ENCODE data around the gene CXCL14. TPM values are rescaled to one million over a fixed set of nuclear protein-coding genes. Genes with fewer than 3 reads are reported as not detected.

Gene CXCL14
- total and polyA plus RNA-seq, 2 experiments from 2014 or later = 0.88 to 1.3 TPM

GRCh38 chr5:135596788-135597187, 18.0 kb upstream of the CXCL14 start:
- DNase-seq = no peak
- Histone ChIP-seq H3F3A (ENCODE audit: insufficient read depth) (no peaks in the 10 kb centered on the region), H2AFZ (no peak overlapping the region), H3K27me3 (replicated peaks; ENCODE audit: insufficient read depth) (peaks cover 4% of the 10 kb centered on the region; the same call in 1 of the 2 replicates), H3K9me3 (ENCODE audit: low read depth) (no peaks in the 10 kb centered on the region), H3K4me3 (no peak overlapping the region), H3K36me3 (ENCODE audit: low read depth) (no peaks in the 10 kb centered on the region), H3K9me2 (ENCODE audit: insufficient read depth) (no peaks in the 10 kb centered on the region), H3K4me1 (ENCODE audit: insufficient read depth) (no peaks in the 10 kb centered on the region), H3K79me2 (ENCODE audit: insufficient read depth) (no peaks in the 10 kb centered on the region), H3K4me2 (ENCODE audit: unreplicated experiment) (no peak overlapping the region), H3K27ac (no peak overlapping the region), H3K9ac (no peak overlapping the region), H4K20me1 (ENCODE audit: insufficient read depth) (no peaks in the 10 kb centered on the region)
- no peak for TF ChIP-seq EZH2 (IDR thresholded peaks at IDR 0.05; ENCODE audit: insufficient read depth, poor library complexity, severe bottlenecking)
- TF ChIP-seq EZH2phosphoT487 (IDR thresholded peaks at IDR 0.05; ENCODE audit: insufficient read depth, low read depth) = no peak
- WGBS, 2 experiments (ENCODE audit: low coverage in 1 of 2, low lambda C conversion rate in 2 of 2, missing lambda C conversion rate in 2 of 2) = 65 to 79% methylated on average over 3 of the region's 3 CpGs
- in situ Hi-C loops (cut with MboI) = no loop called here

GRCh38 chr5:135596157-135596763, 17.5 kb upstream of the CXCL14 start:
- Histone ChIP-seq H3K9me2 (ENCODE audit: insufficient read depth) (no peaks in the 10 kb centered on the region), H3K4me1 (ENCODE audit: insufficient read depth) (no peaks in the 10 kb centered on the region), H3K4me2 (ENCODE audit: unreplicated experiment) (no peak overlapping the region), H3K9me3 (ENCODE audit: low read depth) (no peaks in the 10 kb centered on the region), H3F3A (ENCODE audit: insufficient read depth) (no peaks in the 10 kb centered on the region), H3K27ac (no peak overlapping the region), H3K79me2 (ENCODE audit: insufficient read depth) (no peaks in the 10 kb centered on the region), H3K4me3 (no peak overlapping the region), H2AFZ (no peak overlapping the region), H4K20me1 (ENCODE audit: insufficient read depth) (no peaks in the 10 kb centered on the region), H3K27me3 (replicated peaks; ENCODE audit: insufficient read depth) (peaks cover 4% of the 10 kb centered on the region; the same call in 1 of the 2 replicates), H3K9ac (no peak overlapping the region), H3K36me3 (ENCODE audit: low read depth) (no peaks in the 10 kb centered on the region)
- WGBS, 2 experiments (ENCODE audit: low coverage in 1 of 2, low lambda C conversion rate in 2 of 2, missing lambda C conversion rate in 2 of 2) = 60 to 64% methylated on average over 5 of the region's 5 CpGs
- DNase-seq = no peak
- in situ Hi-C loops (cut with MboI) = no loop called here
- no peak for TF ChIP-seq EZH2 (IDR thresholded peaks at IDR 0.05; ENCODE audit: insufficient read depth, poor library complexity, severe bottlenecking)
- no peak for TF ChIP-seq EZH2phosphoT487 (IDR thresholded peaks at IDR 0.05; ENCODE audit: insufficient read depth, low read depth)

DNA sequence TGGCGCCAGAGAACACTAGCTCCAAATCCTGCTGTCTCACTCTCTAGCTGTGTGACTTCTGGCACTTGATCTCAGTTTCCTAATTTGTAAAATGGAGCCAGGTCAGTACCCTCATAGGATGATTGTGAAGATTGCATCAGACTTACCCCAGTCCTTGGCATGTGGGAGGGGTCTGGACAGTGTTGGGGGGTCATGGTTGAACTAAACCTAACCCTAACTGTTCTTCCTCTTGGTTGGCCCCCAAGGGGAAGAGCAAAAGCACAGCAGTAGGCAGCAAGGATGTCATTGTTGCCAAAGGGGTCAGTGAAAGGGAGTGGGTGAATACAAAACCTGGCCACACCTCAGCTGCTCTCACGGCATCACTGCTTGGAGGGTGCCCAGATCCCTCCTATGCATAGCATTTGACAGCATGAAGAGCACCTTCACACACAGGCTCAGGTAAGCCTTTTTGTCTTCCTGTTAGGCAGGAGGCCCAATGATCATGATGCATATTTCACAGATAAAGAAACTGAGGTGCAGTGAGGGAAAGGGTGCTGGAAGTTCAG, 15.7 kb upstream of the CXCL14 start:
- H3F3A ChIP-seq (ENCODE audit: insufficient read depth) = no peaks in the 10 kb centered on the region
- no peaks in the 10 kb centered on the region for H3K9me2 ChIP-seq (ENCODE audit: insufficient read depth)
- H3K9ac ChIP-seq = no peak overlapping the region
- no peaks in the 10 kb centered on the region for H3K79me2 ChIP-seq (ENCODE audit: insufficient read depth)
- no peaks in the 10 kb centered on the region for H3K27me3 ChIP-seq (replicated peaks; ENCODE audit: insufficient read depth)
- H2AFZ ChIP-seq = no peak overlapping the region
- H3K4me1 ChIP-seq (ENCODE audit: insufficient read depth) = no peaks in the 10 kb centered on the region
- no peaks in the 10 kb centered on the region for H4K20me1 ChIP-seq (ENCODE audit: insufficient read depth)
- no peak overlapping the region for H3K27ac ChIP-seq
- in situ Hi-C loops (cut with MboI) = no loop called here
- no peaks in the 10 kb centered on the region for H3K36me3 ChIP-seq (ENCODE audit: low read depth)
- WGBS, 2 experiments (ENCODE audit: low coverage in 1 of 2, low lambda C conversion rate in 2 of 2, missing lambda C conversion rate in 2 of 2) = 44 to 46% methylated on average over 2 of the region's 2 CpGs
- H3K4me2 ChIP-seq (ENCODE audit: unreplicated experiment) = no peak overlapping the region
- H3K9me3 ChIP-seq (ENCODE audit: low read depth) = no peaks in the 10 kb centered on the region
- H3K4me3 ChIP-seq = no peak overlapping the region
- DNase-seq = no peak
- TF ChIP-seq EZH2phosphoT487 (IDR thresholded peaks at IDR 0.05; ENCODE audit: insufficient read depth, low read depth) = no peak
- no peak for TF ChIP-seq EZH2 (IDR thresholded peaks at IDR 0.05; ENCODE audit: insufficient read depth, poor library complexity, severe bottlenecking)

GRCh38 chr5:135593886-135594285, 15.1 kb upstream of the CXCL14 start:
- no peaks in the 10 kb centered on the region for H3K36me3 ChIP-seq (ENCODE audit: low read depth)
- H2AFZ ChIP-seq = no peak overlapping the region
- no peaks in the 10 kb centered on the region for H3K9me2 ChIP-seq (ENCODE audit: insufficient read depth)
- no peak for DNase-seq
- H3K27me3 ChIP-seq (replicated peaks; ENCODE audit: insufficient read depth) = peaks cover 3% of the 10 kb centered on the region; the same call in 1 of the 2 replicates
- TF ChIP-seq EZH2 (IDR thresholded peaks at IDR 0.05; ENCODE audit: insufficient read depth, poor library complexity, severe bottlenecking) (no peak), EZH2phosphoT487 (IDR thresholded peaks at IDR 0.05; ENCODE audit: insufficient read depth, low read depth) (no peak)
- H3F3A ChIP-seq (ENCODE audit: insufficient read depth) = no peaks in the 10 kb centered on the region
- no peaks in the 10 kb centered on the region for H4K20me1 ChIP-seq (ENCODE audit: insufficient read depth)
- in situ Hi-C loops (cut with MboI) = no loop called here
- no peak overlapping the region for H3K4me3 ChIP-seq
- no peaks in the 10 kb centered on the region for H3K79me2 ChIP-seq (ENCODE audit: insufficient read depth)
- no peak overlapping the region for H3K4me2 ChIP-seq (ENCODE audit: unreplicated experiment)
- H3K9me3 ChIP-seq (ENCODE audit: low read depth) = no peaks in the 10 kb centered on the region
- WGBS, 2 experiments (ENCODE audit: low coverage in 1 of 2, low lambda C conversion rate in 2 of 2, missing lambda C conversion rate in 2 of 2) = 33 to 42% methylated on average over 2 of the region's 2 CpGs
- H3K27ac ChIP-seq = no peak overlapping the region
- no peak overlapping the region for H3K9ac ChIP-seq
- no peaks in the 10 kb centered on the region for H3K4me1 ChIP-seq (ENCODE audit: insufficient read depth)
